Loucy (cell line): ENCODE results near the gene MAGEE2.
"Not testable (repeated sequence)": the region's sequence is repeated elsewhere in the genome, so short reads cannot be mapped to it uniquely, and the experiment has no call there.

Source experiments
- H2AFZ ChIP-seq: fragments of 200-600 bp; sonication (generic); 2 replicates; pipeline ENCODE4 v1.6.0; 2016; ENCODE audit warnings: antibody characterized with exemption, mild to moderate bottlenecking, low read length, moderate library complexity
- H3F3A ChIP-seq: fragments of 200-600 bp; 2 replicates; pipeline ENCODE4 v1.6.0; 2016; ENCODE audit warnings: antibody characterized with exemption, low read depth, mild to moderate bottlenecking
- H3K27me3 ChIP-seq: fragments of 200-600 bp; sonication (generic); 2 replicates; pipeline ENCODE4 v1.6.1; 2014; ENCODE audit warnings: low read length, mild to moderate bottlenecking; ENCODE audit not compliant: insufficient read depth, poor library complexity, severe bottlenecking
- H3K36me3 ChIP-seq: fragments of 200-600 bp; sonication (generic); 2 replicates; pipeline ENCODE4 v1.6.1; 2016; ENCODE audit warnings: low read length; ENCODE audit not compliant: insufficient read depth
- H3K4me1 ChIP-seq: fragments of 200-600 bp; sonication (generic); 2 replicates; pipeline ENCODE4 v1.5.1; 2014; ENCODE audit warnings: low read length, mild to moderate bottlenecking; ENCODE audit not compliant: insufficient read depth, poor library complexity, severe bottlenecking
- H3K4me2 ChIP-seq: fragments of 200-600 bp; sonication (generic); 2 replicates; pipeline ENCODE4 v1.6.0; 2014; ENCODE audit warnings: antibody characterized with exemption, low read length, low read depth, mild to moderate bottlenecking; ENCODE audit not compliant: poor library complexity, severe bottlenecking
- H3K4me3 ChIP-seq: fragments of 200-600 bp; sonication (generic); 2 replicates; pipeline ENCODE4 v1.5.1; 2014; ENCODE audit warnings: low read length, mild to moderate bottlenecking, mixed read lengths; ENCODE audit not compliant: poor library complexity, severe bottlenecking
- H3K79me2 ChIP-seq: fragments of 200-600 bp; sonication (generic); 2 replicates; pipeline ENCODE4 v1.6.1; 2014; ENCODE audit warnings: low read length; ENCODE audit not compliant: insufficient read depth
- H3K9ac ChIP-seq: fragments of 200-600 bp; sonication (generic); 2 replicates; pipeline ENCODE4 v1.6.0; 2014; ENCODE audit warnings: mild to moderate bottlenecking, low read depth, low read length, moderate library complexity; ENCODE audit not compliant: poor library complexity, severe bottlenecking
- H3K9me2 ChIP-seq: fragments of 200-600 bp; sonication (generic); replicated peaks from 2 replicates; pipeline ENCODE4 v1.6.1; 2016; ENCODE audit warnings: low read depth, low read length, mixed read lengths
- H3K9me3 ChIP-seq: fragments of 200-600 bp; sonication (generic); 2 replicates; pipeline ENCODE4 v1.6.1; 2014; ENCODE audit warnings: mild to moderate bottlenecking, antibody characterized with exemption, low read length, low read depth; ENCODE audit not compliant: insufficient read depth
- H4K20me1 ChIP-seq: fragments of 200-600 bp; sonication (generic); 2 replicates; pipeline ENCODE4 v1.6.0; 2014; ENCODE audit warnings: antibody characterized with exemption, low read length, mild to moderate bottlenecking; ENCODE audit not compliant: insufficient read depth, poor library complexity, severe bottlenecking
- CTCF ChIP-seq: fragments of 200-600 bp; sonication (generic); conservative IDR thresholded peaks from 2 replicates; pipeline ENCODE4 v1.5.1; 2014; ENCODE audit warnings: mild to moderate bottlenecking, antibody characterized with exemption, low read length
- EZH2phosphoT487 ChIP-seq: fragments of 200-600 bp; IDR thresholded peaks from 2 replicates; pipeline ENCODE4 v1.6.1; 2018; ENCODE audit warnings: antibody characterized with exemption, mild to moderate bottlenecking, moderate library complexity, borderline replicate concordance

Gene MAGEE2

GRCh38 chrX:75784680-75785491 lies at the start of gene MAGEE2:
Gene MAGEE2, minus strand, starts transcription at chrX:75785254. Its CDS starts 203 bp downstream, at chrX:75785051.
- Histone ChIP-seq H4K20me1 (no peaks in the 10 kb centered on the region), H3F3A (no peaks in the 10 kb centered on the region), H3K36me3 (no peaks in the 10 kb centered on the region), H3K4me3 (no peak within 1 kb of the TSS), H3K9me3 (no peaks in the 10 kb centered on the region), H3K9ac (no peak within 1 kb of the TSS), H3K27me3 (no peaks in the 10 kb centered on the region), H2AFZ (no peak within 1 kb of the TSS), H3K9me2 (no peaks in the 10 kb centered on the region), H3K4me2 (no peak within 1 kb of the TSS), H3K79me2 (no peaks in the 10 kb centered on the region), H3K4me1 (no peaks in the 10 kb centered on the region)
- TF ChIP-seq EZH2phosphoT487 (no peak), CTCF (no peak)

- Histone ChIP-seq H3K9ac (no peak overlapping the region), H3K4me1 (no peaks in the 10 kb centered on the region), H4K20me1 (no peaks in the 10 kb centered on the region), H3F3A (no peaks in the 10 kb centered on the region), H2AFZ (no peak overlapping the region), H3K9me2 (no peaks in the 10 kb centered on the region), H3K4me2 (no peak overlapping the region), H3K79me2 (no peaks in the 10 kb centered on the region), H3K4me3 (no peak overlapping the region), H3K36me3 (no peaks in the 10 kb centered on the region), H3K27me3 (no peaks in the 10 kb centered on the region), H3K9me3 (no peaks in the 10 kb centered on the region)
- no peak for TF ChIP-seq EZH2phosphoT487
- no peak for TF ChIP-seq CTCF
Measured at GRCh38 chrX:75786290-75786689, 1.2 kb upstream of the MAGEE2 start.

- Histone ChIP-seq H3K4me1 (no peaks in the 10 kb centered on the region), H3K36me3 (no peaks in the 10 kb centered on the region), H3K9me2 (no peaks in the 10 kb centered on the region), H3F3A (no peaks in the 10 kb centered on the region), H3K9me3 (no peaks in the 10 kb centered on the region), H3K4me2 (no peak overlapping the region), H4K20me1 (no peaks in the 10 kb centered on the region), H3K4me3 (no peak overlapping the region), H3K27me3 (no peaks in the 10 kb centered on the region), H3K79me2 (no peaks in the 10 kb centered on the region), H2AFZ (no peak overlapping the region), H3K9ac (no peak overlapping the region)
- no peak for TF ChIP-seq EZH2phosphoT487
- no peak for TF ChIP-seq CTCF
Measured at GRCh38 chrX:75781611-75782010, 3.4 kb downstream of the MAGEE2 start.

- not testable (repeated sequence) for H3K9ac ChIP-seq, H3F3A ChIP-seq, H2AFZ ChIP-seq, H3K4me1 ChIP-seq, H3K27me3 ChIP-seq, H3K4me2 ChIP-seq, H3K9me3 ChIP-seq, H3K79me2 ChIP-seq, H3K4me3 ChIP-seq, H3K9me2 ChIP-seq, H3K36me3 ChIP-seq, H4K20me1 ChIP-seq
Measured at GRCh38 chrX:75768063-75768462, 17.0 kb downstream of the MAGEE2 start.
